ENCODE results near the gene PTK7. TPM values are rescaled to one million over a fixed set of nuclear protein-coding genes. Genes with fewer than 3 reads are reported as not detected.
A peak's percentile ranks its signal among the peaks of the same experiment; 100 is the strongest.

PTK7 gene
- total RNA-seq, 2 experiments from 2014 or later, result 13.0 to 18.5 TPM

DNA sequence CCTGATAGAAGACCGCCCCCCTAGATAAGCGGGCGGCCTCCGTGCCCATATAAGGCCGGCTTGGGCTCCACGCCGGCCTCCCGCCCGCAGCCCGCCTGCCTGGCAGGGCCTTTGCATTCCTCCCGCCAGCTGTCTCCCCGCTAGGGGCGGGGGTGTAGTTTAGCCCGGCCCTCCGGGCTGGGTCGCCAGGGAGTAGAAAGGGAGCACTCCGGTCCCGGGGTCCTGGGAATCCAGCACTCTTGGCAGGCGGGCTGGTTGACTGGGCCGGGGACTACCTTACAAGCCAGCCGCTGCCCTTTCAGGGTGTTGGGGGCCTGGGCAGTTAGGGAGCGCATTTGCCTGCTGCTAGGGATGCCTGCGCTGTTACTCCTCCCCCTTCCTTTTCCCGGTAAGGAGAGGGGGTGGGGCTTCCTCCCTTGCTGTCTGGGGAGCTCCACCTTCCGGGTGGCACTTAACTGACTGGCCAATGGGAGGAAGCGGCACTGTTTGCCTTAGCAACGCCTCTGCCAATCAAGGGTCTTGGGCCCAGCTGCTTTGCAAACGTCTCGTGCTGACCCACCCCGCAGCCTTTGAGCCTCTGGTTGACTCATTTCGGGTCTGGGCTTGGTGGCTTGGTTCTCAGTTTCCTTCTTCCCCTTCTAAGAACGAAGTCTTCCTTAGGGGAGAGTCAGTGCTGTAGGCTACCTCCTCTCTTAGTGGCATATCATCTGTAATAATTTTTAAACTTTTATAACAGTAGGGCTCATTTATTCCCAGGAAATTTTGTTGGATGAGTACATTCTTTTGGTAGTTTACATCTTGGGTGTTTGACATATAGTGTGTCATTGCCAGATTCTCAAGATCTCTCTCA, 98.4 kb downstream of the PTK7 start:
- H2AFZ ChIP-seq (ENCODE audit: low read length), result no peak overlapping the region
- DNase-seq (ENCODE audit: low spot score), result peak; percentile 97
- intact Hi-C loops (cut with micrococcal nuclease; ENCODE audit: unreplicated experiment), result loop anchor here (2.0 to 10.0 kb wide), 4 partner anchors 50 to 610 kb away; partner anchors contain the start of genes TBCC, TJAP1 and UBR2

DNA sequence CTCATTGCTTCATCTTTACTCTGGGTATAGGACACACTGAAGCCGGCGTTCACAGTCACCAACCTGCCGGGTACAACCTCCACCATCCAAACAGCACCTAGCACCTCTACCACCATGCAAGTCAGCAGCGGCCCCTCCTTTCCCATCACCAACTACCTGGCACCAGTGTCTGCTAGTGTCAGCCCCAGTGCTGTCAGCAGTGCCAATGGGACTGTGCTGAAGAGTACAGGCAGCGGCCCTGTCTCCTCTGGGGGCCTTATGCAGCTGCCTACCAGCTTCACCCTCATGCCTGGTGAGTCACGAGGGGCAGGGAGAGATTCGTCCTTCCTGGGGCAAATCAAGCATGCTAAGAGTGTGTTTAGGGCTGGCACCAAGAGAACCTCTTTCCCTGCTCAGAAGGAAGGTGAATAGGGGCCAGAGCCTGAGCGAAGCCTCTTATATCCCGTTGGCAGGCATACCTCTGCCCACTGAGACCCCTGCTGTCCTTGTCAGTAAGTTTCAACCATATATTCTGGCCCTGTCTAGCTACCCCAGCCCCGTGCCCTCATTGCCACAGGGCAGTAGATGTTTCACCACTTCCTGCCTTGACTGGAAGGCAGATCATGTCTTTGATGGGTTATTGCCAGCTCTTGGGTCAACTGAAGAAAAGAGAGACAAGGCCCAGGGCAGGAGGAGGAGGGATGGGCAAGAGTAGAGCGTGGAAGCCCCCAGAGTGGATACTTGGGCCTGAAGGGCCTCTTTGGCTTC, 99.7 kb downstream of the PTK7 start:
- Histone ChIP-seq H4K20me1 (ENCODE audit: insufficient read depth, low read length) (peaks cover 22% of the 10 kb centered on the region), H3K79me2 (ENCODE audit: insufficient read depth, low read depth, low read length) (peaks cover 18% of the 10 kb centered on the region; the same call in 1 of the 2 replicates), H3K27ac (ENCODE audit: low read depth, low read length, poor library complexity, severe bottlenecking) (no peak overlapping the region), H3K9me3 (ENCODE audit: low read length) (no peaks in the 10 kb centered on the region), H3K4me2 (ENCODE audit: low read length) (no peak overlapping the region), H2AFZ (ENCODE audit: low read length) (no peak overlapping the region), H3K36me3 (ENCODE audit: insufficient read depth, low read length) (peaks cover 46% of the 10 kb centered on the region), H3K4me1 (ENCODE audit: insufficient read depth, low read length, poor library complexity, severe bottlenecking) (peaks cover 27% of the 10 kb centered on the region), H3K9me2 (ENCODE audit: insufficient read depth, low read length) (no peaks in the 10 kb centered on the region), H3K4me3 (ENCODE audit: low read depth, low read length, poor library complexity, severe bottlenecking) (no peak overlapping the region)
- no TSS peak for BruUV-seq (replicated peaks)
- ChIA-PET POLR2A (no interaction called here), CTCF (ENCODE audit: unreplicated experiment) (no interaction called here)
- TF ChIP-seq, protein P1, sequence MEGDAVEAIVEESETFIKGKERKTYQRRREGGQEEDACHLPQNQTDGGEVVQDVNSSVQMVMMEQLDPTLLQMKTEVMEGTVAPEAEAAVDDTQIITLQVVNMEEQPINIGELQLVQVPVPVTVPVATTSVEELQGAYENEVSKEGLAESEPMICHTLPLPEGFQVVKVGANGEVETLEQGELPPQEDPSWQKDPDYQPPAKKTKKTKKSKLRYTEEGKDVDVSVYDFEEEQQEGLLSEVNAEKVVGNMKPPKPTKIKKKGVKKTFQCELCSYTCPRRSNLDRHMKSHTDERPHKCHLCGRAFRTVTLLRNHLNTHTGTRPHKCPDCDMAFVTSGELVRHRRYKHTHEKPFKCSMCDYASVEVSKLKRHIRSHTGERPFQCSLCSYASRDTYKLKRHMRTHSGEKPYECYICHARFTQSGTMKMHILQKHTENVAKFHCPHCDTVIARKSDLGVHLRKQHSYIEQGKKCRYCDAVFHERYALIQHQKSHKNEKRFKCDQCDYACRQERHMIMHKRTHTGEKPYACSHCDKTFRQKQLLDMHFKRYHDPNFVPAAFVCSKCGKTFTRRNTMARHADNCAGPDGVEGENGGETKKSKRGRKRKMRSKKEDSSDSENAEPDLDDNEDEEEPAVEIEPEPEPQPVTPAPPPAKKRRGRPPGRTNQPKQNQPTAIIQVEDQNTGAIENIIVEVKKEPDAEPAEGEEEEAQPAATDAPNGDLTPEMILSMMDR (conservative IDR thresholded peaks at IDR 0.05; ENCODE audit: low read length), result no peak
- TF ChIP-seq EZH2phosphoT487 (IDR thresholded peaks at IDR 0.05; ENCODE audit: borderline replicate concordance, low read depth, low read length), result no peak
- no peak for DNase-seq (ENCODE audit: low spot score)
- intact Hi-C loops (cut with micrococcal nuclease; ENCODE audit: unreplicated experiment), result loop anchor here (2.0 to 10.0 kb wide), 2 partner anchors 49 to 611 kb away; partner anchors contain the start of gene UBR2

More for the DNA sequence above, 98.4 kb downstream of the PTK7 start:
- BruUV-seq (replicated peaks), result no TSS peak
- Histone ChIP-seq H3K4me2 (ENCODE audit: low read length) (peak overlapping the region; percentile 97), H3K9me3 (ENCODE audit: low read length) (no peaks in the 10 kb centered on the region), H4K20me1 (ENCODE audit: insufficient read depth, low read length) (peaks cover 22% of the 10 kb centered on the region), H3K36me3 (ENCODE audit: insufficient read depth, low read length) (peaks cover 46% of the 10 kb centered on the region), H3K27ac (ENCODE audit: low read depth, low read length, poor library complexity, severe bottlenecking) (peak overlapping the region; percentile 35), H3K4me3 (ENCODE audit: low read depth, low read length, poor library complexity, severe bottlenecking) (peak overlapping the region; percentile 90), H3K79me2 (ENCODE audit: insufficient read depth, low read depth, low read length) (peaks cover 18% of the 10 kb centered on the region; the same call in 1 of the 2 replicates), H3K4me1 (ENCODE audit: insufficient read depth, low read length, poor library complexity, severe bottlenecking) (peaks cover 34% of the 10 kb centered on the region), H3K9me2 (ENCODE audit: insufficient read depth, low read length) (no peaks in the 10 kb centered on the region)
- no peak for TF ChIP-seq EZH2phosphoT487 (IDR thresholded peaks at IDR 0.05; ENCODE audit: borderline replicate concordance, low read depth, low read length)
- TF ChIP-seq, protein P1 (conservative IDR thresholded peaks at IDR 0.05; ENCODE audit: low read length), result no peak
- POLR2A ChIA-PET, result interaction anchor here (0.6 to 1.5 kb wide), 9 partner anchors 11 to 1143 kb away, joined by 3 to 6 read pairs (median 4); partner anchors contain the start of genes DNPH1 and TMEM63B
- CTCF ChIA-PET (ENCODE audit: unreplicated experiment), result interaction anchor here (0.9 to 1.0 kb wide), 2 partner anchors 141 to 218 kb away, joined by 3 to 8 read pairs; no protein-coding TSS in a partner anchor

Measured in OCI-LY7 (cell line).